ENCODE measurements around the gene GAREM1.

GAREM1 gene

GRCh38 chr18:32270341-32270740 is 200.3 kb downstream of the GAREM1 start:
- no peak for TF ChIP-seq CTCF (IDR thresholded peaks at IDR 0.05; ENCODE audit: low read depth, low read length, missing control alignments)
- in situ Hi-C loops (cut with HindIII; ENCODE audit: low sequenced_read_pairs), result no loop called here
- no peak overlapping the region for H3K4me3 ChIP-seq (ENCODE audit: low read depth, low read length)
- DNase-seq (ENCODE audit: low read depth), result no peak

- no peak for DNase-seq (ENCODE audit: low read depth)
- no peak for TF ChIP-seq CTCF (IDR thresholded peaks at IDR 0.05; ENCODE audit: low read depth, low read length, missing control alignments)
- in situ Hi-C loops (cut with HindIII; ENCODE audit: low sequenced_read_pairs), result no loop called here
- no peak overlapping the region for H3K4me3 ChIP-seq (ENCODE audit: low read depth, low read length)
Observed at GRCh38 chr18:32267463-32267862, 203.2 kb downstream of the GAREM1 start.

GRCh38 chr18:32264401-32264800 is 206.3 kb downstream of the GAREM1 start:
- in situ Hi-C loops (cut with HindIII; ENCODE audit: low sequenced_read_pairs), result no loop called here
- no peak overlapping the region for H3K4me3 ChIP-seq (ENCODE audit: low read depth, low read length)
- no peak for TF ChIP-seq CTCF (IDR thresholded peaks at IDR 0.05; ENCODE audit: low read depth, low read length, missing control alignments)
- DNase-seq (ENCODE audit: low read depth), result no peak

GRCh38 chr18:32262092-32262491 is 208.6 kb downstream of the GAREM1 start:
- DNase-seq (ENCODE audit: low read depth), result no peak
- TF ChIP-seq CTCF (IDR thresholded peaks at IDR 0.05; ENCODE audit: low read depth, low read length, missing control alignments), result no peak
- in situ Hi-C loops (cut with HindIII; ENCODE audit: low sequenced_read_pairs), result no loop called here
- no peak overlapping the region for H3K4me3 ChIP-seq (ENCODE audit: low read depth, low read length)

- no peak for TF ChIP-seq CTCF (IDR thresholded peaks at IDR 0.05; ENCODE audit: low read depth, low read length, missing control alignments)
- H3K4me3 ChIP-seq (ENCODE audit: low read depth, low read length), result no peak overlapping the region
- DNase-seq (ENCODE audit: low read depth), result no peak
- in situ Hi-C loops (cut with HindIII; ENCODE audit: low sequenced_read_pairs), result no loop called here
Observed at GRCh38 chr18:32261003-32261402, 209.7 kb downstream of the GAREM1 start.

GRCh38 chr18:32259553-32259952 is 211.1 kb downstream of the GAREM1 start:
- in situ Hi-C loops (cut with HindIII; ENCODE audit: low sequenced_read_pairs), result no loop called here
- no peak overlapping the region for H3K4me3 ChIP-seq (ENCODE audit: low read depth, low read length)
- TF ChIP-seq CTCF (IDR thresholded peaks at IDR 0.05; ENCODE audit: low read depth, low read length, missing control alignments), result no peak
- no peak for DNase-seq (ENCODE audit: low read depth)

Measured in astrocyte of the cerebellum (primary cell).